Measurements from ENCODE around the gene GSTM1.

GRCh38 chr1:109639063-109639840 is 48.4 kb upstream of the GSTM1 start:
- TF ChIP-seq SUZ12 (IDR thresholded peaks at IDR 0.05; ENCODE audit: low read length), result no peak
- no peak for TF ChIP-seq FOSL1 (IDR thresholded peaks at IDR 0.05; ENCODE audit: insufficient read depth, low read depth, low read length)
- no peak for TF ChIP-seq YY1 (IDR thresholded peaks at IDR 0.05; ENCODE audit: low read depth, low read length)
- TF ChIP-seq SIN3A (conservative IDR thresholded peaks at IDR 0.05 in 1 of 2, IDR thresholded peaks at IDR 0.05 in 1 of 2; ENCODE audit: low read depth in 1 of 2, low read length in 2 of 2), result no peak
- TF ChIP-seq, protein P1, sequence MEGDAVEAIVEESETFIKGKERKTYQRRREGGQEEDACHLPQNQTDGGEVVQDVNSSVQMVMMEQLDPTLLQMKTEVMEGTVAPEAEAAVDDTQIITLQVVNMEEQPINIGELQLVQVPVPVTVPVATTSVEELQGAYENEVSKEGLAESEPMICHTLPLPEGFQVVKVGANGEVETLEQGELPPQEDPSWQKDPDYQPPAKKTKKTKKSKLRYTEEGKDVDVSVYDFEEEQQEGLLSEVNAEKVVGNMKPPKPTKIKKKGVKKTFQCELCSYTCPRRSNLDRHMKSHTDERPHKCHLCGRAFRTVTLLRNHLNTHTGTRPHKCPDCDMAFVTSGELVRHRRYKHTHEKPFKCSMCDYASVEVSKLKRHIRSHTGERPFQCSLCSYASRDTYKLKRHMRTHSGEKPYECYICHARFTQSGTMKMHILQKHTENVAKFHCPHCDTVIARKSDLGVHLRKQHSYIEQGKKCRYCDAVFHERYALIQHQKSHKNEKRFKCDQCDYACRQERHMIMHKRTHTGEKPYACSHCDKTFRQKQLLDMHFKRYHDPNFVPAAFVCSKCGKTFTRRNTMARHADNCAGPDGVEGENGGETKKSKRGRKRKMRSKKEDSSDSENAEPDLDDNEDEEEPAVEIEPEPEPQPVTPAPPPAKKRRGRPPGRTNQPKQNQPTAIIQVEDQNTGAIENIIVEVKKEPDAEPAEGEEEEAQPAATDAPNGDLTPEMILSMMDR (IDR thresholded peaks at IDR 0.05; ENCODE audit: control extremely low read depth in 1 of 3, insufficient read depth in 1 of 3, low read depth in 1 of 3, low read length in 3 of 3), result no peak
- TF ChIP-seq POLR2AphosphoS5 (IDR thresholded peaks at IDR 0.05; ENCODE audit: low read depth, low read length), result no peak
- no peak for TF ChIP-seq JUND (IDR thresholded peaks at IDR 0.05; ENCODE audit: low read length)
- TF ChIP-seq SP2 (IDR thresholded peaks at IDR 0.05; ENCODE audit: low read length), result no peak
